ENCODE data around the gene DGCR6L.
"Not testable (repeated sequence)": the region's sequence is repeated elsewhere in the genome, so short reads cannot be mapped to it uniquely, and the experiment has no call there.

The DGCR6L gene

GRCh38 chr22:20319745-20320658, at the start of gene DGCR6L:
TSS of gene DGCR6L (minus strand) at chr22:20320060. CDS start at chr22:20319988, 72 bp downstream.
- peak; percentile 99 for DNase-seq (ENCODE audit: low spot score)
- TF ChIP-seq CTCF (IDR thresholded peaks at IDR 0.05; ENCODE audit: borderline replicate concordance, control extremely low read depth, extremely low read depth, insufficient read depth, missing control alignments), result no peak
- in situ Hi-C loops (cut with MboI; ENCODE audit: low sequenced_read_pairs, unreplicated experiment), result no loop called here

GRCh38 chr22:20368875-20369274, 49.0 kb upstream of the DGCR6L start:
- DNase-seq (ENCODE audit: low spot score); in situ Hi-C loops (cut with MboI; ENCODE audit: low sequenced_read_pairs, unreplicated experiment): not testable (repeated sequence)

- in situ Hi-C loops (cut with MboI; ENCODE audit: low sequenced_read_pairs, unreplicated experiment), result not testable (repeated sequence)
Measured at GRCh38 chr22:20366841-20367240, 47.0 kb upstream of the DGCR6L start.

GRCh38 chr22:20364335-20365260, 44.7 kb upstream of the DGCR6L start:
- in situ Hi-C loops (cut with MboI; ENCODE audit: low sequenced_read_pairs, unreplicated experiment); DNase-seq (ENCODE audit: low spot score): not testable (repeated sequence)

More at GRCh38 chr22:20366841-20367240, 47.0 kb upstream of the DGCR6L start:
- not testable (repeated sequence) for DNase-seq (ENCODE audit: low spot score)

GRCh38 chr22:20362403-20362802, 42.5 kb upstream of the DGCR6L start:
- in situ Hi-C loops (cut with MboI; ENCODE audit: low sequenced_read_pairs, unreplicated experiment); DNase-seq (ENCODE audit: low spot score): not testable (repeated sequence)

- in situ Hi-C loops (cut with MboI; ENCODE audit: low sequenced_read_pairs, unreplicated experiment); DNase-seq (ENCODE audit: low spot score): not testable (repeated sequence)
Measured at GRCh38 chr22:20361752-20362229, 41.9 kb upstream of the DGCR6L start.

- not testable (repeated sequence) for DNase-seq (ENCODE audit: low spot score)
Measured at GRCh38 chr22:20360866-20361751, 41.2 kb upstream of the DGCR6L start.

GRCh38 chr22:20360261-20360660, 40.4 kb upstream of the DGCR6L start:
- not testable (repeated sequence) for DNase-seq (ENCODE audit: low spot score)

More at GRCh38 chr22:20360866-20361751, 41.2 kb upstream of the DGCR6L start:
- in situ Hi-C loops (cut with MboI; ENCODE audit: low sequenced_read_pairs, unreplicated experiment), result not testable (repeated sequence)

GRCh38 chr22:20358503-20359239, 38.8 kb upstream of the DGCR6L start:
- in situ Hi-C loops (cut with MboI; ENCODE audit: low sequenced_read_pairs, unreplicated experiment); DNase-seq (ENCODE audit: low spot score): not testable (repeated sequence)

More at GRCh38 chr22:20360261-20360660, 40.4 kb upstream of the DGCR6L start:
- in situ Hi-C loops (cut with MboI; ENCODE audit: low sequenced_read_pairs, unreplicated experiment), result not testable (repeated sequence)

- DNase-seq (ENCODE audit: low spot score); in situ Hi-C loops (cut with MboI; ENCODE audit: low sequenced_read_pairs, unreplicated experiment): not testable (repeated sequence)
Measured at GRCh38 chr22:20357967-20358366, 38.1 kb upstream of the DGCR6L start.

- DNase-seq (ENCODE audit: low spot score); in situ Hi-C loops (cut with MboI; ENCODE audit: low sequenced_read_pairs, unreplicated experiment): not testable (repeated sequence)
Measured at GRCh38 chr22:20356906-20357305, 37.0 kb upstream of the DGCR6L start.

- DNase-seq (ENCODE audit: low spot score); in situ Hi-C loops (cut with MboI; ENCODE audit: low sequenced_read_pairs, unreplicated experiment): not testable (repeated sequence)
Measured at GRCh38 chr22:20355939-20356636, 36.2 kb upstream of the DGCR6L start.

All from GM13976 (cell line).